ENCODE results near the gene MICU1. TPM values are rescaled to one million over a fixed set of nuclear protein-coding genes. Genes with fewer than 3 reads are reported as not detected.
"Not testable (repeated sequence)": the region's sequence is repeated elsewhere in the genome, so short reads cannot be mapped to it uniquely, and the experiment has no call there.

The MICU1 gene
- total RNA-seq, 1 donor from 2014 or later: 22.8 TPM

DNA sequence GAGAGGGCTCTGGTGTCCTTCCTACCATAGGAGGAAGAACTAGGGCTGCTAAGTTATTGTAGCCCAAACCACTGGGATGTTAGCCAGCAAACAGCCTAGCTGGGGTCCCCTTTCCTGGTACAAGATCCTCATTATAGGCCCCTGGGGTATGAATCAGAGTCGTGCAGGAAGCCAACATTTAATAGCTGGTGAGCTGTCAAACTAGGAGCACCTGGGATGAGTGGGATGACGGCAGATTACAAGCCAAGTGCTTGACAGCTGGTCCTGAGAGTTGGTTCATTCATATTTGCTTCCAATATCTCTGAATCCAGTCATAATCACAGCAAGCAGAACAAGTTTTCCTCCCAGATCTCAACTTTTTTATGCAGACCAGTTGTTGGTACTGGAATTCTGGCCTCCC lies 246.1 kb downstream of the MICU1 start:
- no peak for ATAC-seq

DNA sequence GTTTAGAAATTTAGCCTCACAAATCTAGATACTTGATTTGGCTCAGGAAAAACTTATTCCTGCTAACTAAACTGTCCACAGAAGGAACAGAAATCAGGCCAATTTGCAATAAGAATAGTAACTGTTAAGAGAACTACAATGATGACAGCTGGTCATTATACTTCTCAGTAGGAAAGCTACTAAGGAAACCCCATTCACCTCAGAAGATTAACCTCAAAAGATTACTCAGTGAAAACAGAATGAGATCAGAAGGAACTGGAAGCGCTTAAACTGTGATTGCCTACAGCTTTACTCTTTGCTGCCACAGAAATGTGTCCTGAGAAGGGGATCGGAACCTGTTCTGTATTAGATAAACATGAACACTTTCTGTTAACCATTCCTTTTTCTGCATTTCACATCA lies 246.8 kb downstream of the MICU1 start:
- ATAC-seq: no peak

DNA sequence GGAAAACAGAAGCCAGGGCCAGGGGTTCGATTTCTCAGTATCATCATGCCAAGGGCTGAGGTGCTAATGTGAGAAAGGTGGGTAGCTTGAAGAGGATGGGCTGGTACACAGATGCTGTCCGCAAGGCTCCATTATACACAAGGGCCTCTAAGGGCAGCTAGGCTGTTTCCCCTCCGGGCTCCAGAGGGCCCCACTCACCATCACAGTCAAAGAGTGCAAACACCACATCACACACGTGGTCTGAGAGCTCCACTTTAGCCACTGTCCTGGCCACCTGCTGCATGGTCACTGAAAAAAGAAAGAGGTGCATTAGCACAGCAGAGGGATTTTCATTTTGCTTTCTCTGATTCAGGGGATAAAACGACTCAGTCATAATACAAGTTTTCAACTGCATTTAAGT lies 250.3 kb downstream of the MICU1 start:
- ATAC-seq: no peak

DNA sequence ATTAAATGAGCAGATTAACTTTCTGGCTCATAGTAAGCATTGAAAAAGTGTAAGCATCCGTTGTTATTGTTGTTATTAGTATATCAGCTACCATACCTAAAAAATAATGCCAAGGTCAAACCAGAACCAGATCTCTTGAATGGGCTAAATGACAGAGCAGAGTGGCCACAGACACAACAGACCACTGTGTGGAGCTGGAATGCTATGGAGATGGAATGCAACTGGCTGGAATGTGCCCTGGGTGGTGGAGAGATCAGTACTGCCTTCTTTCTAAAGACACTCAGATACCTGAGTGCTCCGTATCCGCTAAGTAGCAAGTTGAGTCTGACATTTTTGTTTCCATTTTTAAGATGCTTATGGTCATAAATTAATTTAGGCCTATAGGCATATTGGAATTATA lies 250.7 kb downstream of the MICU1 start:
- no peak for ATAC-seq

DNA sequence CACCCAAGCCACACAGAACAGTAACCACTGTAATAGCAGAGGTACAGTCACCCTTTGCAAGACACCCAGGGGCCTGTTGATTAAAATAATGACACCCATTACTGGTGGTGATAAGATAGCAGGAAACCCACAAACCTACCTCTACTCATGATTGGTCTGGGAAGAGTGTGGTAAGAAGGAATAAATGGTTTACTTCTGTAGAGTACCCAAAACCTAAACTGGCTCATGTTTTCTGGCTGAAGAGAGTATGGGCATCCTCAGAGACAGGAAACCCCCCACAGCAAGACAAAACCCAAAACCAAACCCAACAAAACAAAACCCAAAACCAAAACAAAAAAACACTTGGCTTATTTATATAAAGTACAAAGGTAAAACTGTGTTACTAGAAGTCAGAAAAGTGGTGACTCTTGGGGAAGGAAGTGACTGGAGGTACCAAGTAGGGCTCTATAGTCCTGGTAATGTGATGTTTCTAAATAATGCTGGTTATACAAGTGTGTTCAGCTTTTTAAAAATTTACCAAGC lies 255.6 kb downstream of the MICU1 start:
- no peak for ATAC-seq

DNA sequence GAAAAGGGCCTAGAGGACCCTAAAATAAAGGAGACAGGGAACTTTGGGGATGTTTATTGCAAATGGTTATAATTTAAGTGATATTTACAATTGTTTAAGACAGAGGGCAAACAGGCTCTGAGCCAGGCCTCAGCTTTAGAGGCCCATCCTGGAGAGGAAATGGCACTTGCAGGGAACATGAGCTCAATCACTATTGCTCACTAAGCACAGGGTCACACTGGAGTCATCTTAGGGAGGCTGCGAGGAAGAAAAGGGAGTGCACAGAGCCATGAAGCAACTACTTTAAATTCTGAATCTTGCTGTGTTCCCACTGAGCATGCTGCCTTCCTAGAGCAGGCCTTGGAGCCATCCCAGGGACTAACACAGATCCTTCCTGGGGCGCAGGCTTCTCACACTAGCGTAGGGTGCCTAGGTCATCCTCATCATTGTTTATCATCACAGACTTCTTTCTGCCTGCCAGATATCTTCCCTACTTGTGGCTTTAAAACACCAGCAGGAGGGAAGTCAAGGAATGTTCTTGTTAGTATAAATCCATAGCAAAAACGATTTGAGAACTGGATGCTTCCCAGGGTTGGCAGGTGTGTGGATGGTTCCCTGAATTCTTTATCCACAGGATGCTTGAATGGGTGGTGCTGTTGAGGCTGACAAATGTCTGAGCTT lies 258.4 kb downstream of the MICU1 start:
- ATAC-seq: no peak

DNA sequence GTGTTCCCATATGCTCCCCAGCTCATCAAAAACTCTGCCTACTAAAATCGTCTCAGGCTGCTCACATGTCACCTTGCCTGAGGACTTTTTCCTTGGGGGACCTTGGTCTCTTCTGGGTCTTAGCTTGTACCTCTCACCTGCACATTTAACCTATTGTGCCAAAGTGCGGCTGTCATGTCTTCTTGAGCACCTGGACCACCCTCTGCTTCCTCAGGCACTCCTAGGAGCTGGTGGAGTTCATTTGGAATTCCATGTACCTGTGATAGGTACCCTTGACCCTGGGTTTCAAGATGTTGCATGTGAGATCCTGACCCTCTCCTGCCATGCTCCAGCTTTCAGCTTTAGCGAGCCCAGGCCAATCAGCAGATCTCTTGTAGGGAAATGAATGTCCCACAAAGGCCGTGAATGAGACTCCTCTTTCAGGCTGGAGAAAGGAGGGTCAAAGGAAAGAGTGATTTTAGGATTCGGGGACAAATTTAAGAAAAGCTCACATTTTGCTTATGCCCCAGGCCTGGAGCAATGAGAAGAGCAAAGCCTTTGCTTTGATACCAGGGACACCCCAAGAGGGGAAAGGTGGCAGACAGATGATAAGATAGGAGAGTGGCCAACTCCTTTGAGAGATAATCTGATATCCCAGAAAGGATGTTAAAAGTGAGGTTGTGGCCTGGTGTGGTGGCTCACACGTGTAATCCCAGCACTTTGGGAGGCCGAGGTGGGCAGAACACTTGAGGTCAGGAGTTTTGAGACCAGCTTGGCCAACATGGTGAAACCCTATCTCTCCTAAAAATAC lies 260.6 kb downstream of the MICU1 start:
- no peak for ATAC-seq

DNA sequence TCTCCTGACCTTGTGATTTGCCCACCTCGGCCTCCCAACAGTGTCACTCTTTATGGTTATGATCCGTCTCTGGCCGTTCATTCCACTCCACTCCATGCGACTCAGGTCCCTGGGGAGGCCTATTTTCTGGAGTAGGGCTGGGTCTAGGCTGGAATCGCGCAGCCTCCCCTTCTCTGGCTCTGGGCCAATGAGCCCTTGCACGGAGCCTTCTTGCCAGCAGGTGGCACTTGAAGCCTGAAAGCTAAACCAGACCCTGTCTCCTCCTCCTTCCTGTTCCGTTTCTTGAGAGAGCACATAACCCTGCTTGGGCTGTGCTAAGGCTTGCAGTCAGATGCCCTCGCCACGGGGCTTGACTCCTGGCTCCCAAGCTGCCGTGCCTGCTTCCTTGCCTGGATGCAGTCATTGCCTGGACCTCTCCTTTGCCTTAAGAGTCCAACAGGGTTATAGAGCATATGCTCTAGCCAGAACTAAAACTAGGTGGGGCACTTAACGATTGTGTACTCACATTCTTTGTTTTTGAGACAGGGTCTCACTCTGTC lies 261.6 kb downstream of the MICU1 start:
- ATAC-seq: peak; percentile 96

DNA sequence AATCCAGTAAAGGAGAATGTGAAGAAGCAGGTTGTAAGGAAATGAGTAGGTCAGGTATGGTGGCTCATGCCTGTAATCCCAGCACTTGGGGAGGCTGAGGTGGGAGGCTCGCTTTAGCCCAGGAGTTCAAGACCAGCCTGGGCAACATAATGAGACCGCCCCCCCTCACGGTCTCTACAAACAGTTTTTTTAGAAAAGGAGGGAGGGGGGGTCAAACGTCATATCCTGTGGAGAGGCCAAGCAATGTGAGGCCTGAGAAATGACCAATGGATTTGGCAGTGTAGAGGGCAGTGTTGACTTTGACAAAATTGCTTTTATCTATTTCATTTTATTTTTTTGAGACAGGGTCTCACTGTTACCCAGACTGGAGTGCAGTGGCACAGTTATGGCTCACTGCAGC lies 268.9 kb downstream of the MICU1 start:
- ATAC-seq: no peak

DNA sequence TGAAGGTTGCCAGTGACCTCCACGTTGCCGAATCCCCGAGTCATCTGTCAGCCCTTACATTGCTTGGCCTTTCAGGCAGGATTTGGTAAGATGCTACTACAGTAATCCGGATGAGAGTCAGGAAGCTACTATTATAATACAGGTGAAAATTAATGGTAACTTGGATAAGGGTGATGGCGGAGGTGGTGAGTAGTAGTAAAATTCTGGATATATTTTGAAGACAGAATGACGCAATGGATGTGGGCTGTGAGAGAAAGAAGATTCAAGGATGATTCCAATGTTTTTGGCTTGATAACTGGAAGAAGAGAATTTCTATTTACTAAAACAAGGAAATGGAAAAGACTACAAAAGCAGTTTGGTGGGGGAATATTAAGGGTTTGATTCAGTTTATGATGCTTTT lies 269.8 kb downstream of the MICU1 start:
- no peak for ATAC-seq

DNA sequence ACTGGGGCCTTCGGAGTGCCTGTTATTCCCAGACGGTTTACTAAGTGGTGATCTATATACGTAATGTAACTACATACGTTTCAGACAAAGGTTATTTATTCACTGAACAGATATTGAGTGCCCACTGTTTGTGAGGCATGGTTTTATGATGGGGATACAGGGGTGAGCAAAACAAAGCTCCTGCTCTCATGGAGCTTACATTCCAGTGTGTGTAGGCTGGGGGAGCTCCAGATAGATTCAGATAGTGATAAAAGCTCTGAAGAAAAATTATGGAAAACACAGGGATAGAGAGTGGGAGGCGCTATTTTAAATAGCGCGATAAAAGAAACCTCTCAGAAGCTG lies 270.7 kb downstream of the MICU1 start:
- peak; percentile 6 for ATAC-seq

DNA sequence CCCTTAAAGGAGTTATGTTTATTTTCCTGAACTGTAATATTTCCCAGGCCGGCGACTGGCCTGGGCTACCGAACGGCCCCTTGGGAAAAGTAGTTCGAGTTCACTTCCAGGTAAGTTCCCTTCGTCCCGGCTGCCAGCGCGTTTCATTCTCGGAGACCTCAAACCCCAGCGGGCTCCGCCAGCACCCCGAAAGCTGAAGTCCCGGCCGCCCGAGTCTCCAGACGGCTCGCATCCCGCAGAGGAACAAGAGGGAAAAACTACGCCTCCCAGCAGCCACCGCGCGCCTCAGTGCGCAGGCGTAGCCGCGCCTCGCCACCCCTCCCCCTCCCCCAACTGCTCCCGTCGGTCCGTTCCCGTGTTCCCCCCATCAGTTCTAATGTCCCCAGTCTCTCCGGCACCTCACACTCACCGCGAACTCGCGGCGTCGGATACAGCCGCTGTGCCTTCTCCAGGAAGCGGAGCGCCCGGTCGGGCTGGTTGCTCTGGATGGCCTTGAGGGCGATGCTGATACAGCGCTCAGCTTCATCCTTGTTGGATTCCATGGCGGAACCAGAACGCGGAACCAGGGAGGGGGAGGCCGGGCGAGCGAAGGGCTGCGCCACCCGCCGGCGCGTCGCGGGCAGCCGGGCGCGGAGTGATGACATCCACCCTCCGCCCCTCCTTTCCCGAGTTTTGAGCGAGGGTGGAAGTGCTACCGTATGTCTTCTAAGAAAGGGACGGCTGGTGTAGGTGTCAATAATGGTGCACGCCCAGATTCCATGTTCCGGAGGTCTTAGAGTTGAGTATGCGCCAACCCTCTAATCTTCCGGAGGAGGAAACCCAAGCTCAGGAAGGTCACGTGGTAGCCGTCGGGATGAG lies 271.3 kb downstream of the MICU1 start, which contains the start of gene DNAJB12:
Gene DNAJB12 (minus strand): TSS at position 564 of the 858 bp plus-strand sequence. CDS start 22 bp downstream, at position 542.
- ATAC-seq: peak; percentile 92

DNA sequence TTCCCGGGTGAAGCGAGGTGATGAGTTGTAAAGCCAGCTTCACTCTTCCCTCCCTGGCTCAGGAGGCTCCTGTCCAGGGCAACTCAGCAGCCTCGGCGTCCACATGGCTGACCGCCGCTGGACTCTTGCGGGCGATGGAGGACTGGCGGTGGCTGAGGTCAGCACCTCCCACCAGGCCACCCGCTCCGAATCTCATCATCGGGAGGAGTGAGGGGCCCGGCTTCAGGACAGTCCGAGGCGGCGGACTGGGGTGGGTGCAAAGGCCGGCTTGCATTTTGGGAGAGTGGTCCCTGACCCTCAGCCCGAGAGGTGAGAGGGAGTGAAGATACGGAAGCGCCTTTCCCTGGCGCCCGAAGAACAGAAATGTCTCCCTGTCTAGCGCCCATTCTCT lies 271.9 kb downstream of the MICU1 start:
- ATAC-seq: peak; percentile 8

DNA sequence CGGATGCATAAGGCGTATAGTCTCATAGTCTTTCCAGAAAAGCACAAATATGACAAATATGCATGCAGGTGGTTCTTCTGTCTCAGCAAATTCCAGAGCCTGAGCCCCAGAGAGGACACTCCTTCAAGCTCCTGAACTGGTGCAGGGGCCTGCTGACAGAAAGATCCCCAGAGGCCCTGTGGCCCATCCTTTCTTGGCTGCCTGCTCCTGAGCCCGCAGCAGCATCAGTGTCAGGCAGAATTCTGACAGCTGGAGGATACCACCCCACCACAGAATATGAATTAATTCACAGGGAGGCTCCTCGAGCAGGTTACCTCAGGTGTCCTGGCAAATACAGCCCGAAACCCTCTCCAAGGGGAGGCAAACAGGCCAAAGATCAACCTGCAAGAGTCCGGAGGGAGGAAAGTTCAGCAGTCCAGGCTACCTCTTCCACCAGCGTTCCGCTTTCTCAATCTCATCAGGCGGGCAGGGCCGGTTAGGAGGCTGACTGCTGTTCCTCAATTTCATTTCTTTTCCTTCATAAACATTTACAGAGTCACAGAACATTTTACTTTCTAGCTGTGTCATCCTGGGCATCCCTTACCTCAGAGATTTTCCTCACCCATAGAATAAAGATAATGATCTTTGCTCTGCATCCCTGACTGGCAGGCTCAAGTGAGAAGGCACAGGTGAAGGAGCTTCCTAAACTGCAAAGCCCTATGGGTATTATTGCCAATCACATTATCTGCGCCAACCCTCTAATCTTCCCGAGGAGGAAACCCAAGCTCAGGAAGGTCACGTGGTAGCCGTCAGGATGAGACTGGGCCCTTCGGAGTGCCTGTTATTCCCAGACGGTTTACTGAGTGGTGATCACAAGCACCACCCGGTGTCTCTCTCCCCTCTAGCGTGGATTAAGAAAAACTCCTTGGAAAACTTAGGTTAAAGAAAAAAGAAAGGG lies 272.6 kb downstream of the MICU1 start:
- ATAC-seq: no peak

DNA sequence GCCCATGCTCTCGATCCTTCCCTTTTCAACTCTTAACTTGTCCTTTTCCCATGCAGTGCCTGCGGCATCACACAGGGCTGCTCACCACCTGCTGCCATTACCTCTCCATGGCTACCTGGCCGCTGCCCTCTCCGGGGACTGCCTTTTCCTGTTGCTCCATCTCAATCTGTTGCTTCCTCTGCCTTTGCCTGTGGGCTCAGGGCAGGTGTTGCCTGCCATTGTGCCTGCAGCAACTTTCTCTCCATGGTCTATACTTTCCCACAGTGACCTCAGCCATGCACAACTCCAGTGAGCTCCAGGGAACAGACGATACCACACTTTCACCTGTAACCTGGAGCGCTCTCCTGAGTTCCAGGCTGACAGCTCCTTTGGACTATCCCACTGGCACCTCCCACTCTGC lies 274.4 kb downstream of the MICU1 start:
- no peak for ATAC-seq

DNA sequence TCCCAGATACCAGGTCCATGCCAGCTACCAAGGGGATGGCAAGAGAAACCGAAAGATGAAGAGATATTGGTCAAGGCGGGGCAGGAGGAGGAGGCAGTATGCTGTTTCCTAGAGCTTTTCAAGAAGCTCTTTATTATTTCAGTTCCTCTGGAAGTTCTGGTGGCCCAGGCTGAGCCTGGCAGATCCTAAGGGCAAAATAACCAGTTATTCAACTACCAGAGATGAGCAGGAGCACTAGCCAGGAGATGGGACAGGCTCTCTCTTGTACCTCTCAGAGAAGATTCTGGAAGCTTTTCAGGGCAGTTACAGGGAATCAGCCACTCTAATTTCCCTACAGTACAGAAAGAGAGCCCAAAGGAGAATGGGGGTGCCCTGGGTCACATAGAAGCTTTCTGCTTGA lies 276.4 kb downstream of the MICU1 start:
- peak; percentile 55 for ATAC-seq

DNA sequence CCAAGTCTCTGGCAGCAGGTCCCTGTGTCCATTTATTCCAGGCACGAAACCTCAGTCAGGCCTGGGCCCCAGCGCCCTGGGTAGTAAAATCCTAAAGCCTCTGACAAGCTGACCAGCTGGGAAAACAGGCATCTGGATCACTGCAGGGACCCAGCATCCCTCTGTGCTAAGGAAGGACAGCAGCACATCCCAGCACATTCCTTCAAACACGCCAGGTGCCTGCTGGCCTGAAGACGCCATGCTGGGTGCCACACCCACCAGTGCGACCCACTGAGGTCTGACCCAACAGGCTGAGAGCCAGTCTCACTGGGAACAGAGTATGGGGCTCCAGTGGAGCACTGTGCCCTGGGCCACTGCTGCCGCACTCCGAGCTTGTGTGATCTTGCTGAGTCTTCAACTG lies 277.6 kb downstream of the MICU1 start:
- ATAC-seq: peak; percentile 5

DNA sequence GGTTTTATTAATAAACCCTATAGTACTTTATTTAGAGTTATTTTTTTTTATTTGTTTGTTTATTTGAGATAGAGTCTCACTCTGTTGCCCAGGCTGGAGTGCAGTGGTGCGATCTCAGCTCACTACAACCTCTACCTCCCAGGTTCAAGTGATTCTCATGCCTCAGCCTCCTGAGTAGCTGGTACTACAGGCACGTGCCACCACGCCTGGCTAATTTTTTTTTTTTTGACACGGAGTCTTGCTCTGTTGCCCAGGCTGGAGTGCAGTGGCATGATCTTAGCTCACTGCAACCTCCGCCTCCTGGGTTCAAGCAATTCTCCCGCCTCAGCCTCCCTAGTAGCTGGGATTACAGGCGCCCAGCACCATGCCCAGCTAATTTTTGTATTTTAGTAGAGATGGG lies 279.8 kb downstream of the MICU1 start:
- not testable (repeated sequence) for ATAC-seq

DNA sequence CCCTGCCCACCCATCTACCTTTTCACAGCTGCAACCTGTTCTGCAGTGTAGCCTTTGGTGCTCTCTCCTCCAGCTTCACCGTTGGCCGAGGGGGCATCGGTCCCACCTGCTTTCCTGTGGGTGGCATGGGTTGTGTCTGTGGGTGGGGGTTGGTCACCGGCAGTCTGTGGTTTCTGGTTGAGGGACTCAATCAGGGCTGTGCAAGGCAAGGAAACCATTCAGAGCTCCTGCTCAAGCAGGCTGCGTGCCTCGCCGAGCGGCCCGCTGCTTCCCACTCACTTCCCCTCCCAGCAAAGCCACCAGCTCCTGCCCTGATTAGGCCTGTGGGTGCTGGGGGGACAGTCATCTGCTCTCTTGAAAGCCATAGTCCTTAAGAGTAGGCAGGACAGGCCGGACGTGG lies 280.9 kb downstream of the MICU1 start:
- no peak for ATAC-seq

DNA sequence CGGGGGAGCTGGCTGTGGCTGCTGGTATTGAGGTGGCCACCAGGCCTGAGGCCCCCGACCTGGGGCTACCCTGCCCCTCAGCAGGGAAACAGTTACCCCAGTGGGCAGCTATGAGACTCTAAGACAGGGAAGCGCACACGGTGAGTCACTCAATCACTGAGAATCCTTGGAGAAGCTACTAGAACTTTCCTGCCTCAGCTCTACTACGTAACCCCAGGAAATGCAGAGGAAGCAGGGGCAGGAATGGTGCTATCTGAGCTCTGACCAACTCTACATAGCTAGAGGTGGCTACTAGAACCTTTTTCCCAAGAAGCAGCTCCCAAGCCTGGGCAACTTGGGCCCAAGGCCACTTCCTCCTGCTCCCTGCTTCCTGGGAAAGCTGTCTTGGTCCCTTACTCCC lies 283.0 kb downstream of the MICU1 start:
- ATAC-seq: no peak

DNA sequence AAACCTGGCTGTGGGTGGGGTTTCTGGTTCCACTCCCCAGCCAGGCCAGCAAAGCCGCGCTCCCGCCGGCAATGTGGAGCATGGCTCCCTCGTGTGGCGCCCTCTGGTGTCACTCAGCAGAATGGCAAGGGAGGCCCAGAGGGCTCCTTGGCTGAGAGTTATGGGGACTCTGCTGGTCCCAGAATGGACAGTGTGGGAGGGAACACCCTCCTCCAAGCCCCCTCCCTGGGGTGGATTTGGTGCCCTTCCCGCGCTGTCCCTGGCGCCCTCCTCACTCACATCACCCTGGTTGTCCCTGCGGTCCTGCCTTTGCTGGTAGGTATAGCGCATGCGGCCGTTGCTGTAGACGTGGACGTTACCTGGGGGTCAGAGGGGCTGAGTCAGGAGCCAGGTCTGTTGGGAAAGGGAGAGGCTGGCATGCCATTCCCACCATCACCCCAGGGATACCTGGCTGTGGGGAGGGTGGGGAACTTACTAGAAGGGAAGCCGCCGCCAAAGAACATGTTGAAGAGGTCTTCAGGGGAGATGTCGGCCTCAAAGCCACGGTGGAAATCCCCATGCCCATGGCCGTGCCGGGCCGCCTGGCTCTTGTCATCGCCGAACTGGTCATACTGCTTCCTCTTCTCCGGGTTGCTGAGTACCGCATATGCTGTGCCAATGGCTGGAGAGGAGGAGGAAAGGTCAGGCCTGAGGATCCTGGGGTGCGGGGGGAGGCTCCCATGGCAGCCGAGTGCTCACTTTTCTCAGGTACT lies 285.2 kb downstream of the MICU1 start:
- peak; percentile 56 for ATAC-seq
